SU-DHL-6 (cell line): ENCODE results near the gene EPB41L4A.

Source experiments
- CTCF ChIP-seq: fragments of 200-600 bp; sonication (generic); IDR thresholded peaks from one replicate; pipeline ENCODE4 v1.5.1; 2017; ENCODE audit warnings: antibody characterized with exemption, mild to moderate bottlenecking, low read length, moderate library complexity; ENCODE audit not compliant: insufficient read depth, poor library complexity, severe bottlenecking
- EZH2phosphoT487 ChIP-seq: fragments of 200-600 bp; sonication (generic), shearing (Covaris generic); conservative IDR thresholded peaks from 2 replicates; pipeline ENCODE4 v1.6.1; 2018; ENCODE audit warnings: mild to moderate bottlenecking, antibody characterized with exemption, low read length, moderate library complexity, mixed read lengths

- no peak for TF ChIP-seq CTCF
- no peak for TF ChIP-seq EZH2phosphoT487
Observed at GRCh38 chr5:112228667-112229066, 190.4 kb downstream of the EPB41L4A start.
